ENCODE results near the gene EGFR. TPM values are rescaled to one million over a fixed set of nuclear protein-coding genes. Genes with fewer than 3 reads are reported as not detected.
A peak's percentile ranks its signal among the peaks of the same experiment; 100 is the strongest.

Gene EGFR
- total RNA-seq, 2 donors from 2014 or later = 21.1 to 22.5 TPM

DNA sequence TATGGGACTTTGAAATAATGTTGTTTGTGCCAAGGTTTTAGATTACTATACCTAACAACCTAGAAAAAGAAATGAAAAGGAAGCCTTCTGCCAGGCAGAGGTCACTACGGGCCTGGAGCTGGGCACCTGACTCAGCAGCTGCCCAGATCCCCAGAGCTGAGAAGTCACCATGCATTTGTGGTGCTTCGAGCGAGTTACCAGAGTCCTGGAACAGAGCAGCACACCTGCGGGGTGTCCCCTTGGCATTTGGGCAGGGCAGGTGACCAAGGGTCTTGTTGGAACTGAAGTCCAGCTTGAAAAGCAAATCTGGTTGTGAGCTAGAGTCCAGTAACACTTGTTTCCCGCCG, 25.5 kb downstream of the EGFR start:
- Histone ChIP-seq H3K27me3 (no peaks in the 10 kb centered on the region), H3K27ac (peak overlapping the region; percentile 2 to 43), H3K9me3 (no peaks in the 10 kb centered on the region), H3K4me3 (no peak overlapping the region), H3K4me1 (peaks cover 0 to 21% of the 10 kb centered on the region in 2 donors), H3K36me3 (no peaks in the 10 kb centered on the region)
- no peak for TF ChIP-seq CTCF (IDR thresholded peaks at IDR 0.05)
- DNase-seq (ENCODE audit: low spot score) = no peak

DNA sequence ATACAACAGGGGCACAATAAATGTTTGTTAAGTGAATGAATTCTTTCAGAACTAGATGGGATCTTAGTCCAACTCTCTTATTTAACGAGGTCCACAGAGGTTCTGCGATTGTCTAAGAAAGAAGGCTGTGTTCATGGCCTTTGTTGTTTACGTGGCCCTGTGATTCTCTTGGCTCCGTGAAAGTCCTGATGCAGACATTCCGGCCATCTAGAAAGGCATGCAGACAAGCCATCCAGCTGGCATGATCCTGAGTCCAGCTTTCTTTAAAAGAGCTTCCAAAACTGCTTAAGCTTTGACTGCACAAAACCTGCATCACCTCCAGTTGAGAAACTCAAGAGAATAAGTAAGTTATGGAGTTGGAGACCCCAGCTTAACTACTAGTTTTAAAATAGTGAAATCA, 26.0 kb downstream of the EGFR start:
- Histone ChIP-seq H3K27ac (peak overlapping the region; percentile 2 to 43), H3K4me3 (no peak overlapping the region), H3K36me3 (no peaks in the 10 kb centered on the region), H3K9me3 (no peaks in the 10 kb centered on the region), H3K4me1 (peaks cover 0 to 21% of the 10 kb centered on the region in 2 donors), H3K27me3 (no peaks in the 10 kb centered on the region)
- no peak for TF ChIP-seq CTCF (IDR thresholded peaks at IDR 0.05)
- no peak for DNase-seq (ENCODE audit: low spot score)

- DNase-seq (ENCODE audit: low spot score) = no peak
- Histone ChIP-seq H3K4me1 (peaks cover 0 to 21% of the 10 kb centered on the region in 2 donors), H3K27ac (no peak overlapping the region)
Observed at GRCh38 chr7:55046582-55047342, 27.9 kb downstream of the EGFR start.

GRCh38 chr7:55048221-55048859, 29.5 kb downstream of the EGFR start:
- TF ChIP-seq CTCF (IDR thresholded peaks at IDR 0.05) = no peak
- H3K4me1 ChIP-seq = peaks cover 0 to 27% of the 10 kb centered on the region in 2 donors

More at GRCh38 chr7:55046582-55047342, 27.9 kb downstream of the EGFR start:
- TF ChIP-seq CTCF (IDR thresholded peaks at IDR 0.05) = no peak
- Histone ChIP-seq H3K4me3 (no peak overlapping the region), H3K9me3 (no peaks in the 10 kb centered on the region), H3K27me3 (no peaks in the 10 kb centered on the region), H3K36me3 (no peaks in the 10 kb centered on the region)

GRCh38 chr7:55050281-55050680, 31.5 kb downstream of the EGFR start:
- no peaks in the 10 kb centered on the region for H3K27me3 ChIP-seq
- no peak overlapping the region for H3K4me3 ChIP-seq
- no peaks in the 10 kb centered on the region for H3K36me3 ChIP-seq
- H3K4me1 ChIP-seq = peaks cover 0 to 28% of the 10 kb centered on the region in 2 donors
- DNase-seq (ENCODE audit: low spot score) = no peak
- no peak overlapping the region for H3K27ac ChIP-seq
- no peak for TF ChIP-seq CTCF (IDR thresholded peaks at IDR 0.05)
- H3K9me3 ChIP-seq = no peaks in the 10 kb centered on the region

More at GRCh38 chr7:55048221-55048859, 29.5 kb downstream of the EGFR start:
- Histone ChIP-seq H3K4me3 (no peak overlapping the region), H3K27ac (peak overlapping the region in 1 of 2 donors; percentile 12), H3K9me3 (no peaks in the 10 kb centered on the region), H3K36me3 (no peaks in the 10 kb centered on the region), H3K27me3 (no peaks in the 10 kb centered on the region)
- DNase-seq (ENCODE audit: low spot score) = no peak
